Glutamatergic neuron (in vitro differentiated cells): ENCODE data around the gene KDM5B. TPM values are rescaled to one million over a fixed set of nuclear protein-coding genes. Genes with fewer than 3 reads are reported as not detected.

Experiments
- DNase-seq: peaks from one replicate; pipeline ENCODE4 v3.0.0; 2022
- H3K27ac Mint-ChIP-seq: one replicate; pipeline ENCODE4 v1.8.0; 2020; ENCODE audit warnings: mild to moderate bottlenecking, mixed read lengths, inconsistent platforms; ENCODE audit not compliant: unreplicated experiment
- H3K27me3 Mint-ChIP-seq: one replicate; pipeline ENCODE4 v1.8.0; 2020; ENCODE audit warnings: mild to moderate bottlenecking, moderate library complexity, mixed read lengths, inconsistent platforms; ENCODE audit not compliant: unreplicated experiment
- H3K36me3 Mint-ChIP-seq: one replicate; pipeline ENCODE4 v1.8.0; 2020; ENCODE audit warnings: mild to moderate bottlenecking, mixed read lengths, inconsistent platforms; ENCODE audit not compliant: unreplicated experiment
- H3K4me1 Mint-ChIP-seq: one replicate; pipeline ENCODE4 v1.8.0; 2020; ENCODE audit warnings: mild to moderate bottlenecking, low read depth, mixed read lengths, inconsistent platforms; ENCODE audit not compliant: unreplicated experiment
- H3K4me3 Mint-ChIP-seq: one replicate; pipeline ENCODE4 v1.8.0; 2020; ENCODE audit warnings: mild to moderate bottlenecking, mixed read lengths, inconsistent platforms; ENCODE audit not compliant: unreplicated experiment
- H3K9me3 Mint-ChIP-seq: one replicate; pipeline ENCODE4 v1.8.0; 2020; ENCODE audit warnings: mild to moderate bottlenecking, moderate library complexity, mixed read lengths, inconsistent platforms; ENCODE audit not compliant: unreplicated experiment
- CTCF ChIP-seq: fragments of 200-600 bp; sonication (generic); IDR thresholded peaks from one replicate; pipeline ENCODE4 v1.5.0; 2021; ENCODE audit not compliant: partially characterized antibody, unreplicated experiment
- total RNA-seq: library from RNA; stranded (reverse); fragmentation: NEBNext Ultra II Directional; extraction: Animal tissue kit (Norgen Biotek cat#: 25700); gene quantifications from one replicate; pipeline ENCODE4 v1.2.1, GENCODE V29; 2021; ENCODE audit not compliant: unreplicated experiment

KDM5B gene
- total RNA-seq, 1 donor from 2014 or later = 338 TPM

- peaks cover 12% of the 10 kb centered on the region for H3K27me3 Mint-ChIP-seq
- H3K27ac Mint-ChIP-seq = peak overlapping the region; percentile 96
- H3K4me1 Mint-ChIP-seq = peaks cover 58% of the 10 kb centered on the region
- peaks cover 15% of the 10 kb centered on the region for H3K9me3 Mint-ChIP-seq
- no peak for TF ChIP-seq CTCF
- peak overlapping the region; percentile 69 for H3K4me3 Mint-ChIP-seq
- no peaks in the 10 kb centered on the region for H3K36me3 Mint-ChIP-seq
- DNase-seq = peak; percentile 53
Observed at GRCh38 chr1:202687798-202688197, 120.4 kb downstream of the KDM5B start.

GRCh38 chr1:202687370-202687769, 120.9 kb downstream of the KDM5B start:
- Mint-ChIP-seq H3K9me3 (peaks cover 15% of the 10 kb centered on the region), H3K27ac (peak overlapping the region; percentile 46), H3K27me3 (peaks cover 12% of the 10 kb centered on the region), H3K4me1 (peaks cover 58% of the 10 kb centered on the region), H3K36me3 (no peaks in the 10 kb centered on the region), H3K4me3 (peak overlapping the region; percentile 57)
- no peak for TF ChIP-seq CTCF
- DNase-seq = no peak

- H3K36me3 Mint-ChIP-seq = no peaks in the 10 kb centered on the region
- H3K4me3 Mint-ChIP-seq = no peak overlapping the region
- peaks cover 12% of the 10 kb centered on the region for H3K27me3 Mint-ChIP-seq
- H3K27ac Mint-ChIP-seq = no peak overlapping the region
- DNase-seq = no peak
- H3K9me3 Mint-ChIP-seq = peaks cover 15% of the 10 kb centered on the region
- no peak for TF ChIP-seq CTCF
- H3K4me1 Mint-ChIP-seq = peaks cover 48% of the 10 kb centered on the region
Observed at GRCh38 chr1:202685641-202686040, 122.6 kb downstream of the KDM5B start.

GRCh38 chr1:202684716-202685115, 123.5 kb downstream of the KDM5B start:
- H3K9me3 Mint-ChIP-seq = peaks cover 12% of the 10 kb centered on the region
- no peak for TF ChIP-seq CTCF
- no peak for DNase-seq
- no peak overlapping the region for H3K4me3 Mint-ChIP-seq
- peaks cover 39% of the 10 kb centered on the region for H3K4me1 Mint-ChIP-seq
- peaks cover 8% of the 10 kb centered on the region for H3K27me3 Mint-ChIP-seq
- no peak overlapping the region for H3K27ac Mint-ChIP-seq
- H3K36me3 Mint-ChIP-seq = no peaks in the 10 kb centered on the region

GRCh38 chr1:202683029-202683428, 125.2 kb downstream of the KDM5B start:
- Mint-ChIP-seq H3K36me3 (peaks cover 3% of the 10 kb centered on the region), H3K4me3 (no peak overlapping the region), H3K27me3 (peaks cover 2% of the 10 kb centered on the region), H3K9me3 (peaks cover 5% of the 10 kb centered on the region), H3K4me1 (peaks cover 32% of the 10 kb centered on the region), H3K27ac (no peak overlapping the region)
- no peak for DNase-seq
- TF ChIP-seq CTCF = no peak
